GM06990 (cell line): ENCODE measurements around the gene ATP2A2.

Experiments
- DNase-seq: peaks from one replicate; pipeline ENCODE4 v3.0.0-alpha.2; 2011; ENCODE audit not compliant: insufficient read length; ENCODE audit errors: extremely low read depth
- H3K27me3 ChIP-seq: replicated peaks from 2 replicates; pipeline ENCODE4 v1.6.0; 2011; ENCODE audit warnings: low read length; ENCODE audit not compliant: control insufficient read depth, insufficient read depth
- H3K36me3 ChIP-seq: 2 replicates; pipeline ENCODE4 v1.5.1; 2011; ENCODE audit warnings: low read length; ENCODE audit not compliant: control insufficient read depth, insufficient read depth
- H3K4me3 ChIP-seq: replicated peaks from 2 replicates; pipeline ENCODE4 v1.5.1; 2011; ENCODE audit warnings: low read depth, mild to moderate bottlenecking, control low read depth, low read length
- CTCF ChIP-seq: IDR thresholded peaks from 2 replicates; pipeline ENCODE4 v1.5.1; 2011; ENCODE audit warnings: low read length, control low read depth, mild to moderate bottlenecking, inconsistent platforms; ENCODE audit not compliant: insufficient read depth, poor library complexity, severe bottlenecking

Gene ATP2A2

GRCh38 chr12:110379197-110379596, 98.2 kb downstream of the ATP2A2 start:
- H3K4me3 ChIP-seq, result no peak overlapping the region
- H3K27me3 ChIP-seq, result no peaks in the 10 kb centered on the region
- H3K36me3 ChIP-seq, result peaks cover 24% of the 10 kb centered on the region
- no peak for DNase-seq
- no peak for TF ChIP-seq CTCF

- DNase-seq, result no peak
- Histone ChIP-seq H3K4me3 (no peak overlapping the region), H3K27me3 (no peaks in the 10 kb centered on the region), H3K36me3 (peaks cover 24% of the 10 kb centered on the region)
- no peak for TF ChIP-seq CTCF
Observed at GRCh38 chr12:110379631-110380030, 98.6 kb downstream of the ATP2A2 start.

GRCh38 chr12:110382683-110383082, 101.6 kb downstream of the ATP2A2 start:
- peaks cover 17% of the 10 kb centered on the region for H3K36me3 ChIP-seq
- no peak for TF ChIP-seq CTCF
- H3K4me3 ChIP-seq, result no peak overlapping the region
- no peak for DNase-seq
- no peaks in the 10 kb centered on the region for H3K27me3 ChIP-seq
